ENCODE results near the gene MYDGF.

The MYDGF gene

GRCh38 chr19:4640247-4641000 lies 29.7 kb downstream of the MYDGF start:
- no peak for DNase-seq

- no peak for DNase-seq
Observed at GRCh38 chr19:4639531-4640246, 30.5 kb downstream of the MYDGF start.

- peak; percentile 84 for DNase-seq
Observed at GRCh38 chr19:4638828-4639530, 31.2 kb downstream of the MYDGF start, which contains the start of gene TNFAIP8L1. Gene TNFAIP8L1, plus strand, starts transcription at chr19:4639516. Its CDS starts 12,354 bp downstream, at chr19:4651870.

- DNase-seq: no peak
Observed at GRCh38 chr19:4638317-4638716, 31.8 kb downstream of the MYDGF start.

GRCh38 chr19:4636761-4637160 lies 33.4 kb downstream of the MYDGF start:
- no peak for DNase-seq

- peak; percentile 23 for DNase-seq
Observed at GRCh38 chr19:4636151-4636717, 33.9 kb downstream of the MYDGF start.

- DNase-seq: no peak
Observed at GRCh38 chr19:4635754-4636116, 34.4 kb downstream of the MYDGF start.

- DNase-seq: peak; percentile 55
Observed at GRCh38 chr19:4633140-4633967, 36.8 kb downstream of the MYDGF start.

GRCh38 chr19:4624733-4625362 lies 45.3 kb downstream of the MYDGF start:
- DNase-seq: no peak

GRCh38 chr19:4624301-4624700 lies 45.8 kb downstream of the MYDGF start:
- DNase-seq: no peak

GRCh38 chr19:4622695-4623421 lies 47.3 kb downstream of the MYDGF start:
- DNase-seq: no peak

- no peak for DNase-seq
Observed at GRCh38 chr19:4620675-4621074, 49.5 kb downstream of the MYDGF start.

- DNase-seq: no peak
Observed at GRCh38 chr19:4619668-4620294, 50.4 kb downstream of the MYDGF start.

GRCh38 chr19:4618019-4618418 lies 52.1 kb downstream of the MYDGF start:
- no peak for DNase-seq

- DNase-seq: no peak
Observed at GRCh38 chr19:4613254-4613751, 56.8 kb downstream of the MYDGF start.

- DNase-seq: no peak
Observed at GRCh38 chr19:4609878-4610511, 60.1 kb downstream of the MYDGF start.
